GM12872 (cell line): Measurements from ENCODE around the gene TCP11.

Experiments
- CTCF ChIP-seq: IDR thresholded peaks from 3 replicates; pipeline ENCODE4 v1.5.1; 2011; ENCODE audit warnings: low read depth, mild to moderate bottlenecking, low read length, moderate library complexity; ENCODE audit not compliant: insufficient read depth

The TCP11 gene

GRCh38 chr6:35068644-35069043 lies 72.5 kb downstream of the TCP11 start:
- TF ChIP-seq CTCF = no peak

GRCh38 chr6:35068206-35068605 lies 72.9 kb downstream of the TCP11 start:
- TF ChIP-seq CTCF = no peak
